ENCODE measurements around the gene RFX7. TPM values are rescaled to one million over a fixed set of nuclear protein-coding genes. Genes with fewer than 3 reads are reported as not detected.

The RFX7 gene
- total RNA-seq, 1 donor from 2014 or later = 17.2 TPM

DNA sequence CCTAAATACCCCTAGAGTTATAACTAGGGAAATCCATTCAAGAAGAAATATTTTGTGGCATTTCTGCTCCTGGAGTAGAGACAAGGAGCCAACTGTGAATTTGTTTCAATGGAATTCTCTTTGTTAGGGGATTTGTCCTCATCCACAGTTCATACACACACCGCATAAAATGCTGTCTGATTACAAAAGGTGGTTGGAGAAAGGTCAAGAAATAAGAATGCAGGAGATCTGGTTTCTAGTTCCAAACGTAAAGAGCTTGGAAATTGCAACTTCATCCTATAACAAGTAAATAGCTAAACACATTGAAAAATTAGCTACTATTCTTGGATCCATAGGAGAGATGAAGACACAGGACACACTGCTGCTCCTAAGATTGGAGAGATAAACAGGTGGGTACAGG lies 184.0 kb downstream of the RFX7 start:
- Histone ChIP-seq H3K9me3 (no peaks in the 10 kb centered on the region), H3K4me3 (no peak overlapping the region), H3K27ac (no peak overlapping the region), H3K36me3 (no peaks in the 10 kb centered on the region), H3K4me1 (no peaks in the 10 kb centered on the region), H3K27me3 (ENCODE audit: low read depth) (no peaks in the 10 kb centered on the region)
- intact Hi-C loops (cut with DNase I) = no loop called here
- TF ChIP-seq, protein P1, sequence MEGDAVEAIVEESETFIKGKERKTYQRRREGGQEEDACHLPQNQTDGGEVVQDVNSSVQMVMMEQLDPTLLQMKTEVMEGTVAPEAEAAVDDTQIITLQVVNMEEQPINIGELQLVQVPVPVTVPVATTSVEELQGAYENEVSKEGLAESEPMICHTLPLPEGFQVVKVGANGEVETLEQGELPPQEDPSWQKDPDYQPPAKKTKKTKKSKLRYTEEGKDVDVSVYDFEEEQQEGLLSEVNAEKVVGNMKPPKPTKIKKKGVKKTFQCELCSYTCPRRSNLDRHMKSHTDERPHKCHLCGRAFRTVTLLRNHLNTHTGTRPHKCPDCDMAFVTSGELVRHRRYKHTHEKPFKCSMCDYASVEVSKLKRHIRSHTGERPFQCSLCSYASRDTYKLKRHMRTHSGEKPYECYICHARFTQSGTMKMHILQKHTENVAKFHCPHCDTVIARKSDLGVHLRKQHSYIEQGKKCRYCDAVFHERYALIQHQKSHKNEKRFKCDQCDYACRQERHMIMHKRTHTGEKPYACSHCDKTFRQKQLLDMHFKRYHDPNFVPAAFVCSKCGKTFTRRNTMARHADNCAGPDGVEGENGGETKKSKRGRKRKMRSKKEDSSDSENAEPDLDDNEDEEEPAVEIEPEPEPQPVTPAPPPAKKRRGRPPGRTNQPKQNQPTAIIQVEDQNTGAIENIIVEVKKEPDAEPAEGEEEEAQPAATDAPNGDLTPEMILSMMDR (IDR thresholded peaks at IDR 0.05) = no peak
- DNase-seq (no peak), ATAC-seq (no peak)

- DNase-seq (no peak), ATAC-seq (no peak)
- Histone ChIP-seq H3K4me1 (no peaks in the 10 kb centered on the region), H3K36me3 (no peaks in the 10 kb centered on the region), H3K27me3 (ENCODE audit: low read depth) (no peaks in the 10 kb centered on the region), H3K27ac (no peak overlapping the region), H3K9me3 (no peaks in the 10 kb centered on the region), H3K4me3 (no peak overlapping the region)
- TF ChIP-seq, protein P1 (IDR thresholded peaks at IDR 0.05) = no peak
- intact Hi-C loops (cut with DNase I) = no loop called here
Observed at GRCh38 chr15:56058986-56059385, 184.7 kb downstream of the RFX7 start.

GRCh38 chr15:56056626-56057025 lies 187.1 kb downstream of the RFX7 start:
- Histone ChIP-seq H3K4me1 (no peaks in the 10 kb centered on the region), H3K4me3 (no peak overlapping the region), H3K27ac (no peak overlapping the region), H3K36me3 (no peaks in the 10 kb centered on the region), H3K9me3 (no peaks in the 10 kb centered on the region), H3K27me3 (ENCODE audit: low read depth) (no peaks in the 10 kb centered on the region)
- intact Hi-C loops (cut with DNase I) = no loop called here
- TF ChIP-seq, protein P1 (IDR thresholded peaks at IDR 0.05) = no peak
- DNase-seq (no peak), ATAC-seq (no peak)

GRCh38 chr15:56053046-56053400 lies 190.7 kb downstream of the RFX7 start:
- DNase-seq (no peak), ATAC-seq (peak in 1 of 2 donors; percentile 61)
- Histone ChIP-seq H3K27ac (no peak overlapping the region), H3K4me1 (no peaks in the 10 kb centered on the region), H3K27me3 (ENCODE audit: low read depth) (no peaks in the 10 kb centered on the region), H3K9me3 (no peaks in the 10 kb centered on the region), H3K36me3 (no peaks in the 10 kb centered on the region), H3K4me3 (no peak overlapping the region)
- intact Hi-C loops (cut with DNase I) = no loop called here
- TF ChIP-seq, protein P1 (IDR thresholded peaks at IDR 0.05) = no peak

DNA sequence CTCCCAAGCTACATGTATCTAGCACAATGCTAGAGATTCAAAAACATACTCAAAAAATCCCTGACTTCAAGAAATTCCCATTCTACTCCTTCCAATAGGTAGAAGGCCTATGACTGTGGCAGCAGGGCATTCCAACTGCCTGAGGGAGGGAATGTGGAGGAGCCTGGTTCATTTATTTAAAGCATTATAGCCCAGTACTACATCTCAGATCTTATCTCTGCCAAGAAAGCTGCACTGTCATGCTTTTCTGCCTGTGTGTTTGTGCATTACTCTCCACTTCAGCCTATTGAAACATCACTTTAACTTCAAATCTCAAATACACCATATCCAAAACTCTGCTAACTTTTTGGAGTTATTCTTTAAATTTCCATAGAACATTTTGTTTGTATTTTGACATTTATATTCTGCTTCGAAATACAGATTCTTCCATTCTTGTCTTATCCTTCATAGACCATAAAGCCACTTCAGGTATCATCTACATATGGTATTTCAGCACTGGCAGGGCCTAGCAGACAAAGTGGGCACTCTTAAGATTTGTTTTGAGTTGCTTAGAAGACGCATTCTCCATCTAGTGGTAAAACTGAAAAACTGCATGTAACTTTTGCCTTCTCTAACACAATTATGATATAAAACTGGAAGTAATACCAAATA lies 191.2 kb downstream of the RFX7 start:
- H3K4me1 ChIP-seq = no peaks in the 10 kb centered on the region
- H3K36me3 ChIP-seq = no peaks in the 10 kb centered on the region
- TF ChIP-seq, protein P1 (IDR thresholded peaks at IDR 0.05) = peak; percentile 73
- ATAC-seq (peak; percentile 46 to 78), DNase-seq (no peak)
- no peaks in the 10 kb centered on the region for H3K9me3 ChIP-seq
- intact Hi-C loops (cut with DNase I) = no loop called here
- no peak overlapping the region for H3K4me3 ChIP-seq
- H3K27ac ChIP-seq = no peak overlapping the region
- no peaks in the 10 kb centered on the region for H3K27me3 ChIP-seq (ENCODE audit: low read depth)

All from lower lobe of right lung (tissue), 2 donors.